Fibroblast of lung (primary cell): ENCODE data around the gene GOT2. TPM values are rescaled to one million over a fixed set of nuclear protein-coding genes. Genes with fewer than 3 reads are reported as not detected.

Experiments used
- DNase-seq, 2 donors: peaks; one replicate each; pipeline versions ENCODE4 v3.0.0 to v3.0.0-alpha.2; 2010; ENCODE audit warnings: low read depth in 2 of 2
- H2AFZ ChIP-seq: 2 replicates; pipeline ENCODE4 v1.5.1; 2012; ENCODE audit warnings: low read length, control low read depth, inconsistent platforms
- H3K27ac ChIP-seq: 2 replicates; pipeline ENCODE4 v1.5.1; 2011; ENCODE audit warnings: low read length, control low read depth; ENCODE audit not compliant: insufficient read depth
- H3K27me3 ChIP-seq: 2 replicates; pipeline ENCODE4 v1.5.1; 2011; ENCODE audit warnings: mild to moderate bottlenecking, low read length; ENCODE audit not compliant: control insufficient read depth, insufficient read depth
- H3K36me3 ChIP-seq: 2 replicates; pipeline ENCODE4 v1.5.1; 2011; ENCODE audit warnings: low read length; ENCODE audit not compliant: control insufficient read depth, insufficient read depth
- H3K4me1 ChIP-seq: 2 replicates; pipeline ENCODE4 v1.5.1; 2011; ENCODE audit warnings: low read length; ENCODE audit not compliant: control insufficient read depth, insufficient read depth; ENCODE audit errors: extremely low read depth
- H3K4me2 ChIP-seq: 2 replicates; pipeline ENCODE4 v1.5.1; 2011; ENCODE audit warnings: low read length, control low read depth; ENCODE audit not compliant: insufficient read depth; ENCODE audit errors: extremely low read depth
- H3K4me3 ChIP-seq, 4 experiments: fragments of 200-600 bp in 1 of 4; sonication (generic) in 1 of 4; replicated peaks in 1 of 4; 2 replicates each; pipeline ENCODE4 v1.5.1; 2011 to 2016; ENCODE audit warnings: low read length in 4 of 4, low read depth in 3 of 4, mild to moderate bottlenecking in 3 of 4, control low read depth in 2 of 4, inconsistent platforms in 1 of 4, mixed read lengths in 1 of 4; ENCODE audit not compliant: insufficient read depth in 1 of 4; ENCODE audit errors: control extremely low read depth in 1 of 4
- H3K79me2 ChIP-seq: 2 replicates; pipeline ENCODE4 v1.5.1; 2012; ENCODE audit warnings: mild to moderate bottlenecking, low read length, inconsistent platforms; ENCODE audit not compliant: control insufficient read depth, insufficient read depth
- H3K9ac ChIP-seq: 2 replicates; pipeline ENCODE4 v1.5.1; 2011; ENCODE audit warnings: mild to moderate bottlenecking, low read length, control low read depth; ENCODE audit not compliant: insufficient read depth
- H3K9me3 ChIP-seq: 2 replicates; pipeline ENCODE4 v1.5.1; 2012; ENCODE audit warnings: low read depth, low read length; ENCODE audit not compliant: control insufficient read depth, insufficient read depth
- H4K20me1 ChIP-seq: 2 replicates; pipeline ENCODE4 v1.5.1; 2011; ENCODE audit warnings: low read length; ENCODE audit not compliant: control insufficient read depth, insufficient read depth; ENCODE audit errors: extremely low read depth
- EZH2 ChIP-seq: IDR thresholded peaks from 2 replicates; pipeline ENCODE4 v1.5.1; 2012; ENCODE audit warnings: low read length, control low read depth, mild to moderate bottlenecking; ENCODE audit errors: missing control alignments
- polyA plus RNA-seq, 2 donors: library from polyadenylated mRNA; depleted of rRNA in 1 of 2; stranded (reverse) in 1 of 2; unstranded in 1 of 2; fragments of >200 nt; gene quantifications; 2 replicates each; pipeline ENCODE4 v1.2.1, GENCODE V29; 2011 to 2012; ENCODE audit warnings: missing spikeins in 1 of 2
- total RNA-seq: library from RNA; depleted of rRNA; stranded (reverse); fragments of >200 nt; gene quantifications from 2 replicates; pipeline ENCODE4 v1.2.1, GENCODE V29; 2014
- TF ChIP-seq, protein P1 (sequence below), 2 donors: IDR thresholded peaks in 1 of 2; conservative IDR thresholded peaks in 1 of 2; 1 replicate in 1 of 2; 2 replicates in 1 of 2; pipeline ENCODE4 v1.5.1; 2011 to 2012; ENCODE audit warnings: low read length in 2 of 2, control low read depth in 1 of 2, inconsistent platforms in 1 of 2, low read depth in 1 of 2, mild to moderate bottlenecking in 1 of 2

GOT2 gene
- total and polyA plus RNA-seq, 2 donors (not counting 1 experiment from before 2014, with no cell fraction given), result 39.3 to 53.9 TPM

DNA sequence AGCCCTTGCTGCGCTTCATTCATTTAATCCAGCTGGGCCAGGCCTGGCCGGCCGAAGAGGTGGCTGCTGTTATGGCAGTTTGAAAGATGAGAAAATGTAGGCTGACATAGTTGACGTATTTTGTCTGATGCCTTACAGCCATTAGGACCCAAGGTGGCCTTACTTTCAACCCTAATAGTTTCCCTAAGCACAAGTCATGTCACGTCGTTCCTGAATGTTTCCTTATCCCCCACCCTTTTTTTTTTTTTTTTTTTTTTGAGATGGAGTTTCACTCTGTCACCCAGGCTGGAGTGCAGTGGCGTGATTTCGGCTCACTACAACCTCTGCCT lies 307 bp upstream of the GOT2 start:
- peak overlapping the region; percentile 52 to 87 (median 72) for H3K4me3 ChIP-seq
- H3K9me3 ChIP-seq, result no peaks in the 10 kb centered on the region
- H4K20me1 ChIP-seq, result no peaks in the 10 kb centered on the region
- no peaks in the 10 kb centered on the region for H3K4me1 ChIP-seq
- H3K9ac ChIP-seq, result no peak overlapping the region
- peaks cover 34% of the 10 kb centered on the region for H3K79me2 ChIP-seq
- no peak for DNase-seq
- peak overlapping the region; percentile 82 for H3K4me2 ChIP-seq
- no peaks in the 10 kb centered on the region for H3K27me3 ChIP-seq
- no peaks in the 10 kb centered on the region for H3K36me3 ChIP-seq
- TF ChIP-seq EZH2, result no peak
- TF ChIP-seq, protein P1, sequence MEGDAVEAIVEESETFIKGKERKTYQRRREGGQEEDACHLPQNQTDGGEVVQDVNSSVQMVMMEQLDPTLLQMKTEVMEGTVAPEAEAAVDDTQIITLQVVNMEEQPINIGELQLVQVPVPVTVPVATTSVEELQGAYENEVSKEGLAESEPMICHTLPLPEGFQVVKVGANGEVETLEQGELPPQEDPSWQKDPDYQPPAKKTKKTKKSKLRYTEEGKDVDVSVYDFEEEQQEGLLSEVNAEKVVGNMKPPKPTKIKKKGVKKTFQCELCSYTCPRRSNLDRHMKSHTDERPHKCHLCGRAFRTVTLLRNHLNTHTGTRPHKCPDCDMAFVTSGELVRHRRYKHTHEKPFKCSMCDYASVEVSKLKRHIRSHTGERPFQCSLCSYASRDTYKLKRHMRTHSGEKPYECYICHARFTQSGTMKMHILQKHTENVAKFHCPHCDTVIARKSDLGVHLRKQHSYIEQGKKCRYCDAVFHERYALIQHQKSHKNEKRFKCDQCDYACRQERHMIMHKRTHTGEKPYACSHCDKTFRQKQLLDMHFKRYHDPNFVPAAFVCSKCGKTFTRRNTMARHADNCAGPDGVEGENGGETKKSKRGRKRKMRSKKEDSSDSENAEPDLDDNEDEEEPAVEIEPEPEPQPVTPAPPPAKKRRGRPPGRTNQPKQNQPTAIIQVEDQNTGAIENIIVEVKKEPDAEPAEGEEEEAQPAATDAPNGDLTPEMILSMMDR (conservative IDR thresholded peaks at IDR 0.05 in 1 of 2, IDR thresholded peaks at IDR 0.05 in 1 of 2; ENCODE audit: low read depth in 1 of 2, low read length in 2 of 2), result no peak
- peak overlapping the region; percentile 5 for H3K27ac ChIP-seq
- H2AFZ ChIP-seq, result peak overlapping the region; percentile 94

DNA sequence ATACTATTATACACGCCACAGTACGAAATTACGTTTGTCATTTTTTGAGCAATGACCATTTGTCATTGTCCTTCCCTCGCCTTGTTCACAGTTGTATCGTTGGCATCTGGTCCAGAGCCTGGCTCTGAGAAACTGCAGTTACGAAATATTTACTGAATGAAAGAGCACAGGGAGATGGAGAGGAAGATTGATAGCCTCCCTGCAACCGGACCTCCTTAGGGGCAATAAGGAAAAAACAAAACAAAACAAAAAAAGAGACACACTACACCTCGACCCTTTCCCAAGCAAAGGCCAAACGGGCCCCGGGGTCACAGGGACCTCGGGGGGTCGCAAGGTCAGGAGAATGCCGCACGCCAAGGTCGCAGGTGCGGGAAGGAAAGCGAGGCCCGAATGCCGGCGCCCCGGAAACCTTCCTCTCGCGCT lies 857 bp downstream of the GOT2 start:
- TF ChIP-seq EZH2, result no peak
- TF ChIP-seq, protein P1 (conservative IDR thresholded peaks at IDR 0.05 in 1 of 2, IDR thresholded peaks at IDR 0.05 in 1 of 2; ENCODE audit: low read depth in 1 of 2, low read length in 2 of 2), result no peak
- DNase-seq, result peak; percentile 17 to 37
- Histone ChIP-seq H3K27ac (peak overlapping the region; percentile 64), H4K20me1 (no peaks in the 10 kb centered on the region), H3K79me2 (peaks cover 36% of the 10 kb centered on the region), H2AFZ (peak overlapping the region; percentile 66), H3K9me3 (no peaks in the 10 kb centered on the region), H3K9ac (peak overlapping the region; percentile 68), H3K27me3 (no peaks in the 10 kb centered on the region), H3K4me3 (peak overlapping the region; percentile 65 to 87 (median 78)), H3K4me1 (no peaks in the 10 kb centered on the region), H3K36me3 (no peaks in the 10 kb centered on the region), H3K4me2 (peak overlapping the region; percentile 85)

DNA sequence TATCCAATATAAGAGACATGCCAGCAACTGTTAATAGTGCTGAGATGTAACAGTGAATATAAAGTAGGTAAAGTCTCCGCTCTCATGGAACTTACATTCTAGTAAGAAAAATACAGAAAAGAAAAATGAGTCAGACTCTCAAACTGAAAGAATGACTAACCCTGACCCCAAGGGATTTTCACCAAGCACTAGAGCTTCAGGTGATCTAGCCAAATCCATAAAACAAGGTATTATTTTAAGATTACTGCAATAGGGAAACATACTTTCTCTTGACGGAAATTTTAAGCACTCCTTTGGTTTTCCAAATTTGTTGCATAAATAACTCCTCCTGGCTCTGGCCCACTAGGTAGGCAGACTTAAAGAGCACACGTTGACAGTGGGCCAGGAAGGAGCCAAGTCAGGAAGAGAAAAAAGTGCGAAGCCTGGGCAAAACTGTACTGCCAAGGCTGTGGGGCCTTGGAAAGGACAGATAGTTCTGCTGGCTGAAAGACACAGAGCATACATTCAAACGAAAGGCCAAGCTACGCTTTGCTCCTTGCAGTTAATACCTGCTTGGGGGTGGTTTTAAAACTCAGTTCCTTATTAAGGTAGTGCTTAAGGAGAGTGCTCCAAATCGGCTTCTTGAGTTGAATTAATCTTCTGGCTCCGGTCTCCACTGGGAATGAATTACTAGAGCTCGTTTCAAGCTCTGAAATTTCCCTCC lies 1.4 kb downstream of the GOT2 start:
- H3K79me2 ChIP-seq, result peaks cover 38% of the 10 kb centered on the region
- no peaks in the 10 kb centered on the region for H3K9me3 ChIP-seq
- TF ChIP-seq, protein P1 (conservative IDR thresholded peaks at IDR 0.05 in 1 of 2, IDR thresholded peaks at IDR 0.05 in 1 of 2; ENCODE audit: low read depth in 1 of 2, low read length in 2 of 2), result no peak
- TF ChIP-seq EZH2, result no peak
- peak overlapping the region; percentile 65 to 87 (median 78) for H3K4me3 ChIP-seq
- H3K36me3 ChIP-seq, result no peaks in the 10 kb centered on the region
- no peaks in the 10 kb centered on the region for H3K4me1 ChIP-seq
- H3K27ac ChIP-seq, result no peak overlapping the region
- peak overlapping the region; percentile 5 for H2AFZ ChIP-seq
- peak overlapping the region; percentile 85 for H3K4me2 ChIP-seq
- peak; percentile 2 to 52 for DNase-seq
- H3K9ac ChIP-seq, result no peak overlapping the region
- H4K20me1 ChIP-seq, result no peaks in the 10 kb centered on the region
- no peaks in the 10 kb centered on the region for H3K27me3 ChIP-seq
